H9 (cell line): ENCODE measurements around the gene DCTN1. TPM values are rescaled to one million over a fixed set of nuclear protein-coding genes. Genes with fewer than 3 reads are reported as not detected.

Experiments used
- DNase-seq: peaks from one replicate; pipeline ENCODE4 v3.0.0-alpha.2; 2017
- H2AFZ ChIP-seq: one replicate; pipeline ENCODE4 v1.6.1; 2013; ENCODE audit warnings: mild to moderate bottlenecking, low read length, control low read depth, moderate library complexity
- H2AK5ac ChIP-seq: 2 replicates; pipeline ENCODE4 v1.6.1; 2013; ENCODE audit warnings: low read length, control low read depth, mixed read lengths; ENCODE audit not compliant: insufficient read length
- H2BK120ac ChIP-seq: one replicate; pipeline ENCODE4 v1.6.1; 2013; ENCODE audit warnings: low read depth, mild to moderate bottlenecking, low read length, control low read depth, inconsistent platforms; ENCODE audit not compliant: poor library complexity, severe bottlenecking
- H2BK12ac ChIP-seq: 2 replicates; pipeline ENCODE4 v1.6.1; 2013; ENCODE audit warnings: low read length, control low read depth, mixed read lengths, low read depth; ENCODE audit not compliant: insufficient read length
- H2BK15ac ChIP-seq: 2 replicates; pipeline ENCODE4 v1.6.1; 2013; ENCODE audit warnings: low read depth, low read length, control low read depth
- H2BK20ac ChIP-seq: one replicate; pipeline ENCODE4 v1.6.1; 2013; ENCODE audit warnings: low read depth, mild to moderate bottlenecking, low read length, control low read depth, inconsistent platforms; ENCODE audit not compliant: poor library complexity, severe bottlenecking
- H2BK5ac ChIP-seq: 2 replicates; pipeline ENCODE4 v1.6.1; 2013; ENCODE audit warnings: low read length, control low read depth, mixed read lengths; ENCODE audit not compliant: insufficient read length
- H3K14ac ChIP-seq: 2 replicates; pipeline ENCODE4 v1.6.1; 2013; ENCODE audit warnings: low read length, control low read depth; ENCODE audit not compliant: insufficient read depth
- H3K18ac ChIP-seq: 2 replicates; pipeline ENCODE4 v1.6.1; 2013; ENCODE audit warnings: low read depth, mild to moderate bottlenecking, mixed read lengths, low read length, control low read depth; ENCODE audit not compliant: insufficient read length
- H3K23ac ChIP-seq: 2 replicates; pipeline ENCODE4 v1.6.1; 2013; ENCODE audit warnings: low read length, control low read depth, mixed read lengths, low read depth; ENCODE audit not compliant: insufficient read length
- H3K23me2 ChIP-seq: 2 replicates; pipeline ENCODE4 v1.6.1; 2013; ENCODE audit warnings: low read depth, mild to moderate bottlenecking, mixed read lengths, low read length, control low read depth; ENCODE audit not compliant: insufficient read length, poor library complexity, severe bottlenecking
- H3K27ac ChIP-seq: 2 replicates; pipeline ENCODE4 v1.5.1; 2013; ENCODE audit warnings: low read length, control low read depth, mixed read lengths, low read depth; ENCODE audit not compliant: insufficient read length
- H3K27me3 ChIP-seq: 2 replicates; pipeline ENCODE4 v1.6.1; 2013; ENCODE audit warnings: low read length, control low read depth, inconsistent platforms; ENCODE audit not compliant: insufficient read depth
- H3K4ac ChIP-seq: 2 replicates; pipeline ENCODE4 v1.6.1; 2013; ENCODE audit warnings: low read depth, mild to moderate bottlenecking, control low read depth, inconsistent platforms, low read length, moderate library complexity
- H3K4me1 ChIP-seq: 2 replicates; pipeline ENCODE4 v1.6.1; 2013; ENCODE audit warnings: low read length, control low read depth, inconsistent platforms; ENCODE audit not compliant: insufficient read depth
- H3K4me2 ChIP-seq: 2 replicates; pipeline ENCODE4 v1.6.1; 2013; ENCODE audit warnings: low read length, control low read depth, mixed read lengths; ENCODE audit not compliant: insufficient read length, insufficient read depth
- H3K56ac ChIP-seq: 2 replicates; pipeline ENCODE4 v1.6.1; 2013; ENCODE audit warnings: low read depth, mild to moderate bottlenecking, mixed read lengths, low read length, control low read depth; ENCODE audit not compliant: insufficient read length
- H3K79me1 ChIP-seq: 2 replicates; pipeline ENCODE4 v1.6.1; 2013; ENCODE audit warnings: low read depth, mild to moderate bottlenecking, moderate library complexity, low read length, control low read depth, inconsistent platforms; ENCODE audit not compliant: insufficient read depth, poor library complexity, severe bottlenecking
- H3K79me2 ChIP-seq: 2 replicates; pipeline ENCODE4 v1.6.1; 2013; ENCODE audit warnings: low read length, control low read depth, inconsistent platforms; ENCODE audit not compliant: insufficient read depth
- H3K9ac ChIP-seq: 2 replicates; pipeline ENCODE4 v1.6.1; 2013; ENCODE audit warnings: low read length, control low read depth, mixed read lengths; ENCODE audit not compliant: insufficient read length; ENCODE audit errors: extremely low read depth
- H3K9me3 ChIP-seq: one replicate; pipeline ENCODE4 v1.6.1; 2013; ENCODE audit warnings: low read depth, low read length, inconsistent platforms; ENCODE audit not compliant: control insufficient read depth
- H3T11ph ChIP-seq: one replicate; pipeline ENCODE4 v1.6.1; 2013; ENCODE audit warnings: mild to moderate bottlenecking, low read length, control low read depth, inconsistent platforms
- H4K20me1 ChIP-seq: one replicate; pipeline ENCODE4 v1.6.1; 2013; ENCODE audit not compliant: control insufficient read depth, insufficient read length, insufficient read depth
- H4K5ac ChIP-seq: 2 replicates; pipeline ENCODE4 v1.6.1; 2013; ENCODE audit warnings: low read depth, mild to moderate bottlenecking, mixed read lengths, low read length, control low read depth; ENCODE audit not compliant: insufficient read length
- H4K8ac ChIP-seq: replicated peaks from 2 replicates; pipeline ENCODE4 v1.6.1; 2013; ENCODE audit warnings: low read length, control low read depth, mixed read lengths, low read depth; ENCODE audit not compliant: insufficient read length
- H4K91ac ChIP-seq: 2 replicates; pipeline ENCODE4 v1.6.1; 2013; ENCODE audit warnings: low read depth, mild to moderate bottlenecking, moderate library complexity, mixed read lengths, low read length, control low read depth; ENCODE audit not compliant: insufficient read length
- H3K27ac Mint-ChIP-seq, 3 experiments: 2 replicates in 2 of 3; 3 replicates in 1 of 3; pipeline ENCODE4 v1.8.0; 2020 to 2021; ENCODE audit warnings: mixed read lengths in 3 of 3, mild to moderate bottlenecking in 1 of 3, moderate library complexity in 1 of 3
- H3K27me3 Mint-ChIP-seq: 2 replicates; pipeline ENCODE4 v1.8.0; 2021; ENCODE audit warnings: low read depth, mild to moderate bottlenecking, moderate library complexity, mixed read lengths
- H3K36me3 Mint-ChIP-seq, 3 experiments: 2 replicates in 2 of 3; 3 replicates in 1 of 3; pipeline ENCODE4 v1.8.0; 2020 to 2021; ENCODE audit warnings: low read depth in 3 of 3, mixed read lengths in 3 of 3; ENCODE audit not compliant: insufficient read depth in 1 of 3
- H3K4me1 Mint-ChIP-seq, 2 experiments: 2 replicates each; pipeline ENCODE4 v1.8.0; 2020; ENCODE audit warnings: mixed read lengths in 2 of 2
- H3K4me3 Mint-ChIP-seq, 2 experiments: 2 replicates in 1 of 2; 3 replicates in 1 of 2; pipeline ENCODE4 v1.8.0; 2020 to 2021; ENCODE audit warnings: mild to moderate bottlenecking in 2 of 2, mixed read lengths in 2 of 2, moderate library complexity in 1 of 2
- H3K9me3 Mint-ChIP-seq, 2 experiments: 2 replicates in 1 of 2; 3 replicates in 1 of 2; pipeline ENCODE4 v1.8.0; 2020; ENCODE audit warnings: mild to moderate bottlenecking in 2 of 2, mixed read lengths in 2 of 2, moderate library complexity in 1 of 2
- WGBS: extraction: QIAGEN DNeasy Blood & Tissue Kit; methylation state at CpG from one replicate; pipeline ENCODE4 v1.1.7; 2013; ENCODE audit warnings: missing lambda C conversion rate, low lambda C conversion rate, mixed read lengths; ENCODE audit not compliant: insufficient read length; ENCODE audit errors: extremely low coverage; 5-methylcytosine and 5-hydroxymethylcytosine counted together
- total RNA-seq: library from RNA; stranded (reverse); gene quantifications from 2 replicates; pipeline ENCODE4 v1.2.1, GENCODE V29; 2021
- TF ChIP-seq, protein P1 (sequence below): fragments of 200-600 bp; sonication (generic); conservative IDR thresholded peaks from 3 replicates; pipeline ENCODE4 v1.8.0; 2021; ENCODE audit warnings: antibody characterized with exemption, mild to moderate bottlenecking

DCTN1 gene
- total RNA-seq, 1 experiment from 2014 or later: 141 TPM

DNA sequence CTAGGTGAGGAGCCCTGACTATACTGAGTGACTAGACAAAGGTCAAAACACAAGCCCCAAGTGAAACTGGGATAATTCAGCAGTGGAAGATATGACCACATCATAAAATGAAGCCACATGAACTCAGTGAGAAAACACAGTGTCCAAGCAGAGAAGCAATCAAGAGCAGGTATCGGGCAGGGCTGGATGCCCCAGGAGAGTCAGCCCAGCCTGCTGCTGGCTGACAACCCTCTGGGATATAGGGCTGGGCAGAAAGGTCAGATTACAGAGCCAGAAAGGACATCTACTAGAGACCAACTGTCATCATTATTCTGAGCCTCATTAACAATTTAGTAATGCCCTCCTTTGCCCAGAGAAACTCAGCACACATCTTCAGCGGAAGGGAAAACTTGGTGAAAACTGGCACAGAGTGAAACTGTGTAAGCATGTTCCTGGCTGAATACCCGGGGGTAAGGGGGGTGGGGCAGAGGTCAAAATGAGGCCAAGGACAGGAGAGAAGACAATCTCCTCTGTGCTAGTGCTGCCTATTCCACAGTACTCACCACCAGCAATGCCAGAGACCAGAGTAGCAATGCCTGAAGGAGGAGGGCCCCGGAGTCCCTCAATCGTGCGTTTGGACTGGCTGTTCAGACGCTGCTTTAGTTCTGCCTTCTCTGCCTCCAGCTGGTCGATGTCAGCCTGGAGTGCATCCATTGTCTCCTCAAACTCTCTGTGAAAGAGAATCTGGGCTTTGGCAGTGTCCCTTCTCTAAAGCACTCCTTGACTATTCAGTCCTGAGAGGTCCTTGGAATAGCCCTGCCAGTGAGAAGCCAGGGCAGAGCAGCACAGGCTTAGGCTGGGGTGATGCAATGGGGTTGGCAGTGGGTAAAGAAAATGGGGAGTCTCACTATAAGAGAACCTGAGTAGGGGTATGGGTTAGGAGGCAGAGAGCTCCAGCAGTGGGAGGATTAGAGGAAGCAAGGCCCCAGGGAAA, 15.3 kb downstream of the DCTN1 start:
- no peak overlapping the region for H3K9ac ChIP-seq
- H3K4ac ChIP-seq: no peak overlapping the region
- H4K91ac ChIP-seq: no peak overlapping the region
- H2BK5ac ChIP-seq: no peak overlapping the region
- H3K14ac ChIP-seq: no peak overlapping the region
- no peaks in the 10 kb centered on the region for H3K4me1 Mint-ChIP-seq
- no peak overlapping the region for H3T11ph ChIP-seq
- H4K5ac ChIP-seq: no peak overlapping the region
- H3K36me3 Mint-ChIP-seq: peaks cover 64 to 91% (median 89%) of the 10 kb centered on the region in 3 experiments
- no peaks in the 10 kb centered on the region for H3K79me2 ChIP-seq
- H3K4me1 ChIP-seq: no peaks in the 10 kb centered on the region
- no peak overlapping the region for H4K8ac ChIP-seq
- H2BK12ac ChIP-seq: no peak overlapping the region
- no peaks in the 10 kb centered on the region for H3K23me2 ChIP-seq
- DNase-seq: no peak
- no peak overlapping the region for H2BK120ac ChIP-seq
- no peaks in the 10 kb centered on the region for H3K9me3 Mint-ChIP-seq
- no peak overlapping the region for H3K27ac Mint-ChIP-seq
- no peak overlapping the region for H3K56ac ChIP-seq
- no peaks in the 10 kb centered on the region for H3K27me3 Mint-ChIP-seq
- no peaks in the 10 kb centered on the region for H3K27me3 ChIP-seq
- no peak overlapping the region for H2AFZ ChIP-seq
- no peak overlapping the region for H2BK15ac ChIP-seq
- no peak overlapping the region for H2AK5ac ChIP-seq
- no peak overlapping the region for H3K18ac ChIP-seq
- no peak overlapping the region for H3K27ac ChIP-seq
- H3K9me3 ChIP-seq: no peaks in the 10 kb centered on the region
- WGBS: no CpG with 5 or more reads among the region's 8 CpGs
- H3K4me2 ChIP-seq: no peak overlapping the region
- H2BK20ac ChIP-seq: no peak overlapping the region
- H3K79me1 ChIP-seq: no peaks in the 10 kb centered on the region
- TF ChIP-seq, protein P1, sequence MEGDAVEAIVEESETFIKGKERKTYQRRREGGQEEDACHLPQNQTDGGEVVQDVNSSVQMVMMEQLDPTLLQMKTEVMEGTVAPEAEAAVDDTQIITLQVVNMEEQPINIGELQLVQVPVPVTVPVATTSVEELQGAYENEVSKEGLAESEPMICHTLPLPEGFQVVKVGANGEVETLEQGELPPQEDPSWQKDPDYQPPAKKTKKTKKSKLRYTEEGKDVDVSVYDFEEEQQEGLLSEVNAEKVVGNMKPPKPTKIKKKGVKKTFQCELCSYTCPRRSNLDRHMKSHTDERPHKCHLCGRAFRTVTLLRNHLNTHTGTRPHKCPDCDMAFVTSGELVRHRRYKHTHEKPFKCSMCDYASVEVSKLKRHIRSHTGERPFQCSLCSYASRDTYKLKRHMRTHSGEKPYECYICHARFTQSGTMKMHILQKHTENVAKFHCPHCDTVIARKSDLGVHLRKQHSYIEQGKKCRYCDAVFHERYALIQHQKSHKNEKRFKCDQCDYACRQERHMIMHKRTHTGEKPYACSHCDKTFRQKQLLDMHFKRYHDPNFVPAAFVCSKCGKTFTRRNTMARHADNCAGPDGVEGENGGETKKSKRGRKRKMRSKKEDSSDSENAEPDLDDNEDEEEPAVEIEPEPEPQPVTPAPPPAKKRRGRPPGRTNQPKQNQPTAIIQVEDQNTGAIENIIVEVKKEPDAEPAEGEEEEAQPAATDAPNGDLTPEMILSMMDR: no peak
- H3K23ac ChIP-seq: no peak overlapping the region
- no peak overlapping the region for H3K4me3 Mint-ChIP-seq
- no peaks in the 10 kb centered on the region for H4K20me1 ChIP-seq
